GM21390 (cell line): ENCODE data around the gene ABL1.

Experiments
- ATAC-seq: cut with Tn5 transposase; IDR thresholded peaks from one replicate; pipeline ENCODE4 v1.9.1; 2021; ENCODE audit not compliant: unreplicated experiment

Gene ABL1

DNA sequence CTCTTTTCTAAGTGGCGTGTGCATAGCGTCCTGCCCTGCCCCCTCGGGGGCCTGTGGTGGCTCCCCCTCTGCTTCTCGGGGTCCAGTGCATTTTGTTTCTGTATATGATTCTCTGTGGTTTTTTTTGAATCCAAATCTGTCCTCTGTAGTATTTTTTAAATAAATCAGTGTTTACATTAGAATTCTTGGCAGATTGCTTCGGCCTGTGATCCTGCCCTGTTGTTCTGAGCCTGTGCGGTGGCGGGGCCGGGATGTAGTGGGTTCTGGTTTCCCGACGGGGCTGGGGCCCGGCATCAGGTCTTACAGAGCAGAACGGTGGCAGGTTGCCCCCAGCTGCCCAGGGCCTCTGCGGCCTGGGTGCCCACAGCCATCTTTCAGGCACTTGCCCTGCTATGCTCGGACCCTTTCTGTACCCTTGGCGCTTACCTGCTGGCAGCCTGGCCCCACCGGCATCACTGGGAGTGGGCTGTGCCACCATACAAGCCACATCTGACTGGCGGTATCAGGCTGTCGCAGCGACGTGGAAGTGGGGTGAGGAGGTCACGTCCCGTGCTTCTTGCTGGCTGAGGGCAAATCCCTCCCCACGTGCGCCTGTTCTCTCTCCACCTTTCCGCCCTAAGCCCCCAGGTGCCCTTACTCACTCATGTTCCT, 52.6 kb downstream of the ABL1 start:
- ATAC-seq: no peak

DNA sequence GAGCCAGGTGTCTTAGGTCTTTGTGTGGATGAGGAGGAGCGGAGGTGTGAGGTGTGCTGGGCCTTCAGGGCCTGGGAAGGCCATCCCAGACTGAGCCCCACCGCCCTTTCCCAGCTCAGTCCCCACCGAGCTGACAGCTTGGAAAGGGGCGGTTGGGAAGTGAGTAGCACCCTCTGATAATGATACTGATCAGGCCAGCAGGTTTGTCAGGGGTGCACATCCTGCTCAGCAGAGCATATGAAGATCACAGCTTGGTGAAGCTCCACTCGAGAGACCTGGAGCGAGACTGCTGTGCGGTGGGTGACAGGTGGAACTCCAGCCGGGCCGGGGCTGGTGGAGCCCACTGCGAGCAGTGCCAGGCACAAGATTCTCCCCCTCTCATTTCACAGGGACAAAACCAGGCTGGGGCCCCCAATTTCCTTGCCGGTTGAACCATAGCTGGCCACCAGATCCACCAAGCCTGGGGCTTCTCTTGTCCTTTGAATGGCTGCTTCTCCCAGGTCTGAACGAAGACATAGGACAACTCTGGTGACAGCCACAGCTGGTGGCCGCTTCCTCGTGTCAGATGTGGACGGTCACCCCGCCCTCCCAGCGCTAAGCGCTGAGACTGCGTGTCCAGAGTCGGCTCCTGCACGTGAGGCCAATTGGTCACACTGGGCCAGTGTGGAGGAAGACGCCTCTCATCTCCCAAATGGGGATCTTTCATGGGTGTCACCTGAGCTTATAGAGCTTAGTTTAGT, 53.3 kb downstream of the ABL1 start:
- ATAC-seq: no peak

DNA sequence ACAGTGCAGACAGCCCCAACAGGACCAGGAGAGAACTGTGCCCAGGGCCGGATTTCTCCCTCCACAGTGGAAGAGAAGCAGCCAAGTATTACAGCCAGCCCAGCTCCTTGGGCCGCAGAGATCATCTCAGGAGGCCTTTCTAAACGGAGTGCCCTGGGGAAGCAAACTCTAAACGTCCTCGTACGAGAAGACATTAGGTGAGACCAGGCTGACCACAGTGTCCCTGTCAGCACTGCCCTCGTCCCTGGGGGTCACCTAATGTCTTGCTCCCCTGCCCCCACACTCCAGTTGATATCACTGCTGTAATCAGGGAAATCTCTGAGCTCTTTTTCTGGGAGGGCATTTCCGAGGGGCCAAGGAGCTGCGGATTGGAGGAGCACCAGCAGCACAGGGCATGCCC, 55.1 kb downstream of the ABL1 start:
- ATAC-seq: no peak

DNA sequence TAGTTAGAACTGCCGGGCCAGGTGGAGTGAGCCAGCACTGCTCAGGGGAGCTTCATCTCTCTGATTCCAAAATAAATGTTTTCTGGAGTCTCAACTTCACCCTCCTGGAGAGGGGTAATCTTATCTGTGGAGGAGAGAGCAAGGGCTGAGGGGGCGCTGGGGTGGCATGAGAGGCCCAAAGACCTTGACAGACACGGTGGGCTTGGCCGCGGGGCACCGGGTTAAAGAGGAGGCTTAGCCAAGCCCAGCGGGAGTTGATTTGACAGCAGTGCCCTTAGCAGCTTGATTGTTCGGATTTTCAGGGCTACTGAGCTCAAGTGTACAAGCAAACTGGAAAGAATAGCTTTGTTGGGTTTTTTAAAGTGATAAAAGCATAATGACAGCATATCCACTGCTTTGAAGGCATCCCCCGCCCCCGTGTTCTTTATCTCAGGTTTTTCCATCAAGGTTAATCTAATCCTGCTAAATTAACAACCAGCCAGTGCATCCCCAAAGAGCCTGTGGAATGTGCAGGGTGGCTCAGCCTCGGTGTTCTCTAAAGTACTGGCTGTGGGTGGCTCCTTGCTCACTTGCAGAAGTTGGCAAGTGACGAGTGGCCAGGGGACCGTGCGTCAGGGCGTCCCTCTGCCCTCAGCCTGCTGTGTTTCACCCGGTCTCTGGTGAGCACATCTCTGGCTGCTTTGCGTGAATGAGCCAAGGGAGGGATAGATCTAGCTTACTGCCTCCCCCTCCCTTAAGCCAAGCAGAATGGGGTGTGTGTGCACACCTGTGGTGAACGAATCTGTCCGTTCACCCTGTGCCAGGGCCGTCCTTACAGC, 56.0 kb downstream of the ABL1 start:
- no peak for ATAC-seq

DNA sequence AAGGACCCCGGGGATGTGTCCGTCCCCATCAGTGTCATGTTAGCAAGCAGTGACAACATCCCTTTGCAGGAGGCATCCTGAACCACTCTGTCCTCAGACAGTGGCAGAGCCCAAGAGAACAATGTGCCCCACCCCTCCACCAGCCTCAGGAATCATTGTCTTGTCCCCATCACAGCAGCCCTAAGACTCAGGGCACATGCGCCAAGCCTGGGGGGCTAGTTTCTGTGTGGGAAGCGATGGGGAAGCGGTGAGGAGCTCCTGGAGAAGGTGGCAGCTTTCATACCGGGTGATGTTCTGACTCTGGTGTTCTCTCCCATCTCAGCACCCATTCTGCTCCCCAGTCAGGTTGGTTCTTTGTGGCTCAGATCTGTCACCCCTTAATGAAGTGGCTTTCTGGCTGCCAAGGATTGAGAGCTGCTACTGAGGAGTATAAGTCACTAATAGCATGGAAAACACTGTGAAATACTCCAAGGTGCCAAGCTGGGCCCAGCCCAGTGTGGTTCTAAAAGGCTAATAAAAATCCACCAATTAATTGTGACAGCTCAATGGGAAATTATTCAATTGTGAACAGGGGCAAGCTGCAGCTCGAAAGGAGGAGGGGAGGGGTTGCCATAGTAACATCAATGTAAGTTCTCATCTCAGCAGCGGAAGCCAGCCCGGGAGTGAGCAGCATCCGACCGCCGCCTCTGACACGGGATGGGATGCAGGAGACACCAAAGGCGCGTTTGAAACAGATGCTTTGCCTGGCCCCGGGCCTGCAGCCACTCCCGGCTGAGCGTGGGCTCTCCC, 56.8 kb downstream of the ABL1 start:
- no peak for ATAC-seq

DNA sequence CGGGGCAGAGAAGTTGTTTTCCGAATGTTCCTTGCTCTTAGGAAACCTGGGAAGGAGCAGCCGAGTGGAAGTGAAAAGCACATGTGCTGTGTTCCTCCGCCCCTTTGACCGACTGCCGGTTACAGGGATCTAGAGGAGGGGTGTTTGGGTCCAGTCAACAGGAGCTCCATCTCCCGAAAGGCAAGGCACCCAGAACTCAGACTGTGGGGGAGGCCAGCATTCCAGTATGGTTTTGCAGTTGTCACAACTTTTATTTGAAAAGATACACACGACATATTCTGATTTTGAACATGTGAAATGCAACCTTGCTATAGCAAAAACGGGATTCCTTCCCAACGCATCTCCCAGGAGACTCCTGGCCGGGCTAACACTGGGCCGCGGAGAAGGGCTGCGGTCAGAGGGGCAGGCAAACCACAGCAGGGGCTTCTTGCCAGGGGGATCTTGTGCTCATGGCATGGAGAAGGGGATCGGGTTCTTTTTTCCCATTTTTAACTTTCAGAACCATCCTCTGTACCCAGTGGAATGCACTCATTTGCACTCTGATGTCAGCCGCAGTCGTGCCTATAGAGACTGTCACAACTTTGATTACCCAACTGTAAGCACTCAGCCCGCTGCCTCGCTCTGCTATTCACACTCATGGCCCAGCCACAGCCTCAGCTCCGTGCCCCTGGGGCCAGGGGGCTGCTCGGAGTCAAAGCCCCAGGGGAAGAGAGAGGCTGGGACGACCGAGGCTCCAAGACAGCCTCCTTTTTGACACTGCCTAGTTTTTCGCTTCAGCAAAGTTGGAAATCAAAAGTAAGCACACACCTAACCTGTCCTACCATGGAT, 57.6 kb downstream of the ABL1 start:
- no peak for ATAC-seq

DNA sequence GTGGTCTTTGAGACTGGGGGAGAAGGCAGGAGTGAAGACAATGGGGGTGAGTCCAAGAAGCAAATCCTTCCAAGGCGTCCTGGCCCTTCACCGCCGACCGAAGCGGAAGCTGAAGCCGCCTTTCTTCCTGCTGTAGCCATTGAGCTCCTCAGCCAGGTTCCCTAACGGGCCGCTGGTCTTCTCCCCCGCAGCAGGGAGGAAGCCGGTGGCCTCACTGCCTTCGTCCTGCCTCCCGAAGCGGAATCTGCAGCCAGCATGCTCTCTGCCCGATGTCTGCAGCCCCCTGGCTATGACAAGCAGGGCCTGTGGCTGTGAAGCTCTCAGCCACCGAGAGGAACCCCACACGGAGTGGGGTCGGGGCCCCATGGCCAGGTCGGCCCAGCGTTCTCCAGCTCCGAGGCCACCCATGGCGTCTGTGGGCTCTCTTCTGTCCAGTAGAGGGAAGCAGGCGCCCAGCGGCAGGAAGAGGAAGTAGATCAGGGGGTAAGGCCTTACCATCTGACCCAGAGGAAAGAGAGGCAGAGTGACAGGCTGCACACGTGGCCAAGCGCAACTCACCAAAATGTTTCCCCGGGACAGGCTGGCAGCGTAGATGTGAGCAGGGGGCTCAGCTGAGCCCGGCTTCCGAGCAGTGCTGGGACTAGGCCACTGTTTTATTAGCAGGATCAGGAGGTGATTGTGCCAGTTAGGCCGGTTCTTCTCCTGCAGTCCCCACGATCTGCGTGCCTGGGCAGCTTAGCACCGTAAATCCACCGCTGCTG, 58.5 kb downstream of the ABL1 start:
- ATAC-seq: no peak

DNA sequence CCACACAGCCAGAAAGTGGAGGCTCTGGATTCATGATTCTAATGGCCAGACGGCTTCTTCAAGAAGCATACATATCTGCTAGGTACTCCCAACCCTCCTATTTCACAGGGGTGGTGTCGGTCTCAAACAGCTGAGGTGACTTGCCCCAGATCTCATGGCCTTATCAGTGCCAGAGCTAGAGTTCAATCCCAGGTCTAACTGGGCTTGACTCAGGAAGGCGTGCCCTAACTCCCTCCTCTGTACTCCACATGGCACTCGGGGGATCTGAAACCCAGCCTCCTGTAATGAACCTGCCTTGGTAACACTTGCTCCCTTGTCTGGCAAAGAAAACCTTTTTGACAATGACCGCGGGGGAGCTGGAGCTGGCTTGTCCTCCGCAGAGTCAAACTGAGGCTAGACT, 59.5 kb downstream of the ABL1 start:
- ATAC-seq: no peak

DNA sequence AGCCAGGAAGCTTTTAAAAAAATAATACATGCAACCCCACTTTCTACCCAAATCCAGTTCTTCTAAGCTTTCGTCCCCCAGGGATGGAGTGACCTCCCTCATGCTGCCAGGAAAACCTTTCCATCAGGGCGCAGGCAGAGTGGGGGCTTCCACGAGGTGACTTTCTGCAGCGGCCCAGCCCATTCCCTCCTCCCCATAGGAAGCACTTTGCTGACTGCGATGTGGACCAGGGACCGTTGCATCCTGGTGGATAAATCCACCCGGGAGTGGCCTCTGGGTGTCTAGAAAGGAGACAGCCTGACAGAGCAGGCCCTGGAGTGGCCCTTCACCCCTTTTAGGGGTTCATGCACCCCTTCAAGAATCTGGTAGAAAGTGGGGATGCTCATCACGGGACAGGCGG, 60.0 kb downstream of the ABL1 start:
- no peak for ATAC-seq

DNA sequence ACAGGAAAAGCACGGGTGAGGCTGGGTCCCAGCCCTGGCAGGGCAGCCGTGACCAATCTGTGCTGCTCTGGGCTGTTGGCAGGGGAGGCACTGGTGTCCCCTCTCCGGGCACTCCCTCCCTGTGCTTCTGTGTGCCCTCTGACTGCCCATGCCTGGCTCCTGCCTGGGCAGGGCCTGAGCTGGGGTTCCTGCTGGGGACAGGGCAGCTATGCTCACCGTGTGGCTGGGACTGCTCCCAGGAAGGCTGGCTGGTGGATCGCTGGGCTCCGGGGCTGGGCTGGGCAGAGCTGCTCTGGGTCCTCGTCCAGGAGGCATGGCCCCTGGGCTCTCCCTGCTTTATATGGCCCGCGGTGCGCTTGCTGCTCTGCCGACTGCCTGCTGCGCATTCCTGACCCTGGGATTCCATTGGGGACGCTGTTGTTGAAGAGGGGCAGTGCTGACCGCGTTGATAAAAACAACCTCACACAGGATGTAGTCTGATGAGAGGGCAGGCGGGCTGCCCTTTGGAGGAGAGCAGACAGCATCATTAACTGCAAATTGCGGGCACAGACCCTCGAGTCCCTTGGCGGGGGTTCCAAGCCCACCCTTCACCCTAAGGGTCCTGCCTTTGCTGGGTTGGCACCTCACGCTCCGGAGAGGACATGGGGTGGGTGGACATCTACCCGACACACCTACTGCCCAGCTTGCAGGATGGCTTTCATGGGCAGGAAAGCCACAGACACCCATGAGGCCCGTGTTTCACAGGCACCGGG, 60.6 kb downstream of the ABL1 start:
- ATAC-seq: no peak

DNA sequence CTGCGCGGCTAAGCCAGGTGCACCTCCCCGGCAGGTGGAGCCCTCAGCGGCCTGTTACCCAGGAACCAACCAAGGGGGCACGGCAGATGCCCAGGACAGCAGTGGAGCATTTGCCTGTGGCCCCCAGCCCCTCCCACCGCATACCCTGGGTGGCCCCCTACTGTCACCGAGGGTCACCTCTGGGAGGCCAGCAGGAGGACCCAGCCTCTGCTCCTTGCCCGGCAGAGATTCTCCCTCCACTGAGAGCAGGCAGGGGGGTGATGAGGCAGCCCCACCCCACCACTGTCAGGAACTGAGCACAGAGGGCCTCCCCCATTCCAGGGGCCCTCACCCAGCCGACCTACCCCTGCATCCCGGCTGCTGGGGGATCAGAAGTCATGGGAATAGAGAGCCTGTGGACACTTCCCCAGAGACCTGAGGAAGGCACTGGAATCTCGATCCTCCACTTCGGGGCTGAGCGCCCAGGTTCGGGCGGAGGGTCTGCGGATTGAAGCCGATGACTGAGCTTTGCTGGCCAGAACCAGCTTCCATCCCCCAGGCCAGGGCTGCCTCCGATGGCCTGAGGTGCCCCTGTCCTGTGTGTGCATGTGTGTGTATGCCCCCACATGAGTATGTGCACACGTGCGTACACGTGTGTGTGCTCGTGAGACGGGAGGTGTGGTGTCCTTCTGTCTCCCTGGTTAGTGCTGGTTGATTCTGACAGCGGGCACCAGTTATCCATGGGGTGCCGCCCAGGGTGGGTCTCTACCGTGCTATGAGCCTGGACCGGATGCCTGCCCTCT, 61.4 kb downstream of the ABL1 start, which contains the start of gene QRFP:
Gene QRFP, minus strand, starts transcription at position 580 of the 782 bp plus-strand sequence. CDS start 2,974 bp downstream, outside the sequence.
- ATAC-seq: no peak

DNA sequence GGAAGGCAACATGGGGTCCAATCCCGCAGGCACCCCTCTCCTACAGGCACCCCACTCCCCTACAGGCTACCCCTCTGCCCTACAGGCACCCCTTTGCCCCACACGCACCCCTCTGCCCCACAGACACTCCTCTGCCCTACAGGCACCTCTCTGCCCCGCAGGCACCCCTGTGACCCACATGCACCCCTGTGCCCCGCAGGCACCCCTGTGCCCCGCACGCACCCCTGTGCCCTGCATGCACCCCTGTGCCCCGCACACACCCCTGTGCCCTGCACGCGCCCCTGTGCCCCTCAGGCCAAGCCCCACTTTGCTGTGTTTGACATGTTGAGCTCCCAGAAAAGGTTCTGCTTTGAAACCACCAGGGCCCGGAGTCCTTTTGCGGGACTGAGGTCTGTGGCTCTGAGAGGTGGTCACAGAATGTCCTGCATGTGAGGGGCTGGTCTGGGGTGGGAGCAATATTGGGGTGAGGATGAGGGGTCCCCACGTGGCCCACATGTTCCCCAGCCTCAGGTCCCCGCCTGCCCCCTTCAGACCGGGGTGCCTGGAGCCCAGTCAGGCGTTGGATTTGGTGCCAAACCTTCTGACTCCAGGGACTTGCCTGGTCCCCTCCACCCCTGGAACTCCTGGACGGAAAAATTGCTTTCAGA, 62.2 kb downstream of the ABL1 start:
- no peak for ATAC-seq

DNA sequence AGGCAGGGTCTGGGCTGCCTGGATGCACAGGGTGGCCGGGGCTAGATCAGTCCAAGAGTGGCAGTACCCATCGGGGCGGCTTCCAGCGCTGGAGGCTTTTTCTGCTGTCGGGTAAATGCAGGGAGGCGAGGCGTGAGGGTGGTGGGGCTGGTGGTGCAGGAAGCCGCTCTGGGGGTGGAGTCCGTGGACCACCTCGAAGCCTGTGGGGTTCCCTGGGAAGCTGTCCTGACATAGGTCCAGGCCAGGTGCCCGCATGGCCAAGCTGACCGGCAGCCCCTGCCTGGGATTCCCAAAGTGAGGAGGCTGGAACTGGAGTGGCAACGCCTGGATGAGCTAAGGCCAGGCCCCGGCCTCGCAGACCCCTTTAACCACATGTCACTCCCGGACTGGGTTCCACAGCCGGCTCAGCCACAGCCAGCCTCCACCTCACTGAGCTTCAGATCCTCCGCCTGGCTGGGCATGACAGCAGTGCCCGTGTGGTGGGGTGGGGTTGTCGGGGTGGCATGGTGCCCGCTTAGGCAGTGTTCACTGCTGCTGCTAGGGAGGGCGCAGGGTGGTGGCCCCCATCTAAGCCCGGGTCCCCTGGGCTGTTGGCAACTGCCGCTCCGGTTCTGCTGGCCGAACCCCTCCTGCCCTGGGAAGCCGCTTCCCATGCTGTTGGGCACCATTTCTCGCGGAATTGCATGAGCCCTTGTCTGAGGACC, 62.9 kb downstream of the ABL1 start:
- ATAC-seq: no peak

DNA sequence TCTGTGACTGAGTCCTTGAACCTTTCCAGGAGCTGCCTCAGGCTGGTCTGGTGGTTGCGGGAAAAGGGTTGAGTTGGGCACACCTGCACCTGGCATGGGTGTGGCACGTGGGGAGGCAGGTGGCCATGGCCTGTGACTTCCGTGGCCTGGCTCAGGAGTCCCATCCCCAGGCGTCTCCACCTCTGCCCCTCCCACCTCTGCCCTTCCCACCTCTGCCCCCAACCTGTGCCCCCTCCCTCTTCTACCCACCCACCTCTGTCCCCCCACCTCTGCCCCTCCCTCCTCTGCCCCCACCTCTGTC, 63.4 kb downstream of the ABL1 start:
- ATAC-seq: no peak

DNA sequence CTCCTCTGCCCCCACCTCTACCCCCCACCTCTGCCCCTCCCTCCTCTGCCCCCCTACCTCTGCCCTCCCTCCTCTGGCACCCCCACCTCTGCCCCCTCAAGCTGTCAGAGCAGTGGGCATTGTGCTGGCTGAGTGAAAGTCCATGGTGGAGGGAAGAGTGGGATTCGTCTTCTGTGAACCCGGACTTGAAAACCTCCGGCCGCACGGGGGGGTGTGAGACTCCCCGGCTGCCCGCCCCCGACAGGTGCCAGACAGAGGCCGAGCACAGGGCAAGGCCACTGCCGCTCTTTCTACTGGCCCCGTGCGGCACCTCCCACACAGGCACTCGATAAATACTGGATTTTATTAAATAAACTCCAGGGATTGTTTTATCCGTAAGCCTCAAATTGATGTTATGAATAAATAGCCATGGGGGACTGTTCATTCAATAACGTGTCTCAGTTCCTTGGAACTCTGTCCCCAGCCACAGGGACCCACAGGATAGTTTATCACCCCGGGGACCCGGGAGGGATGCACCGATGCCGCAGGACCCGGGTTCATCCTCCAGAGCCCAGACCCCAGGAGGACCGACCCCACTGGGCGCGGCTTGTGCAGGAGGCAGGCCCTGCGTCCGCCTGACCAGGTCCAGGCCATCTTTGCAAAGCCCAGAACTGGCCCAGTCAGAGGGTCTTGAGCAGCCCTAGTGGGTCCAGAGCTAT, 64.1 kb downstream of the ABL1 start:
- ATAC-seq: no peak

DNA sequence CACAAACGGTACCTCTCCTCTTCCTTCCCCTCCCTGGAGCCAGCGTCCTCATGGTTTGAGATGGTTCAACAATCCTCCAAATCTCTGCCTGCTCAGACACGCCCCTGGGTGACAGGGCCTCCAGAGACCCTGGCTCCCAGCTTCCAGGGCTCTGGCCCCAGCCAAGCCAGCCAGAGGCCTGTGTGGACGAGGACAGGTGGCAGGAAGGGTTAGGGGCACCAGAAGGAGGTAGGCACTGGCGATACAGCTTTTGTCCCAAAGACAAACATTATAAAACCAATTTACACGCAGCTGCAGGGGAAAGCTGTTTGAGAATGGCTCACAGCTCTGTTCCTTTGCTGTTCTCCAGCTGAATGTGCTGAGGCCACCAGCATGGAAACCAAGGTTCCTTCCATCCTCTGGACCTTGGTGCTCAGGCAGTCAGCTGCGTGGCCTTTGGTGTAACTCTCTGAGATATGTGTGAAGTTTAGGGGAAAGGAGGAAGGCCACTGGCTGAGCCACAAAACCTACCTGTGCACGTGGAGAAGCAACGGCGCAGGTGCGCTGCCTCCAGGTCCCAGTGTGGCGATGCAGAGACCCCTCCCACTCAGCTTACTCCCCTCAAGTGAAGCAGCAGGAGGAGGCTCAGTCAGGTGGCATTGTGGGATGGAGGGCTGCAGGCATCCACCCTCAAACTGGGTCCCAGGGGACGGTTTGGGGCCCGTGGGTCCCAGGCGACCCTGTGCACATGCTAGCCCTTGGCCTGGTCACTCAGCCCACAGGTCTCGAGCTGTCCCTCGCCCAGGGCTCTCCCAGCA, 65.8 kb downstream of the ABL1 start:
- ATAC-seq: no peak
